NCI-H1417 treated with DMSO at 0.1 percent for 48 hours (cell line): ENCODE data around the gene SPTBN1.
"Not testable (repeated sequence)": the region's sequence is repeated elsewhere in the genome, so short reads cannot be mapped to it uniquely, and the experiment has no call there.

ENCODE experiments used
- DNase-seq: peaks from one replicate; lab custom pipeline; 2025; lab: John Stamatoyannopoulos, UW

The SPTBN1 gene

DNA sequence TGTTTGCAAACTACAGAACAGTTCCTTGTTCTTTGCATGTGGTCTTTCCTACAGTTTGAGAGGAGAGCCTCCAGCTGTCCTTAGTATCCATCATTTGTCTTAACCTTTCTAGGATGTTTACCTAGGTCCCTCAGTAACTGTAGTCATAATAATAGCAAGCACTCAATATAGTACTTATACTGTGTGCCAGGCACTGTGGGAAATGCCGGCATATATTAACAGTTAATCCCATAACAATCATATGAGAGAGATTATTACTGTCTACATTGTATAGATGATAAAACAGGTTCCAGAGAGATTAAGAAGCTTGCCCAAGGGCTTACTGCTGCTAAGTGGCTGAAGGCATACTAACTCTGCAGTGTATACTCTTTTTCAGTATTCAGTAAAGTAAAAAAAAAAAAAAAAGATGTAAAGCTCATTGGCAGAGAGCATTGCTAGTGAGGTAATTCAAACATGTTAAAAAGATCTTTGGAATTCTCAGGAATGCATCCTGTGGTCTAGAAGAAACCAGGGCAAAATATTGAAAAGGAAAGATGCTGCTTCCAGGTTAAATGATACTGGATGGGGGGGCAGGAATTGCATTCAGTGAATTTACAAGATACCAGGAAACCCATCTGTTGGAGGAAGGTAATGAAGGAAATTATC, 72.3 kb downstream of the SPTBN1 start:
- no peak for DNase-seq

GRCh38 chr2:54529518-54529917, 73.4 kb downstream of the SPTBN1 start:
- not testable (repeated sequence) for DNase-seq

DNA sequence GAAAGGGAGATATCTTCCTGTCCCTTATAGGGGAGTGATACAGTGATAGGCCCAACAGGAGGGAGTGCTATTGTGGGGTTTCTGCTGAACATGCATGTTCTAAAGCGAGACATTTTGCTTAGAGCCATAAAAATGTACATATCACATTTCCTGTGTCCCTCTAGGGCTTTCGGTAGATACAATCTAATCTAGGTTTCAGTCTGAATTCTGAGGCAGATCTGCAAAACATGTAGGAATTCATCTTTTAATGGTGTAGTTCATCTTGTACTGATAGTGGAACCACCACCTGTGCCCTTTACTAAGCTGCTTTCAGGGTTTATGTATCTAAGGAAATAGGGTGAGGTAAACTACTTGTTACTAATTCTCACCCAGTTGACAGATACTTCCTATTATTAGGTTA, 73.8 kb downstream of the SPTBN1 start:
- no peak for DNase-seq

DNA sequence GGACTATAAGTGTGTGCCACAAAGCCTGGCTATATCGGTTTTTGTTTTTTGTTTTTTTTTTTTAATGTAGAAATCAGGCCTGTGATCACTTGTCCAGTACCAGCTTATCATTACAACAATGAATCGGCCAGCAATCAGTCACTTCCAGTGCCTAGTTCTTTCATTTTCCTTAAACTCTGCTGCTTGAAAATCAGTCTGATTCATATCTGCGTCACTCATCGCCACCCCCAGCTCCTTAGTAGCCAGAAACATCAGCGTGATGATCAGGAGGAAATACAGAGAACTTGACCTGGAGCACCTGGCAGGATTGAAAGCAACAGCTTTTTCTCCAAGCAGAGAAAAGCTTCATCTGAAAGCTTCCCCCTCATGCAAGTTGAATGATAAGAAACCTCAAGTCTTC, 75.4 kb downstream of the SPTBN1 start:
- DNase-seq = no peak

DNA sequence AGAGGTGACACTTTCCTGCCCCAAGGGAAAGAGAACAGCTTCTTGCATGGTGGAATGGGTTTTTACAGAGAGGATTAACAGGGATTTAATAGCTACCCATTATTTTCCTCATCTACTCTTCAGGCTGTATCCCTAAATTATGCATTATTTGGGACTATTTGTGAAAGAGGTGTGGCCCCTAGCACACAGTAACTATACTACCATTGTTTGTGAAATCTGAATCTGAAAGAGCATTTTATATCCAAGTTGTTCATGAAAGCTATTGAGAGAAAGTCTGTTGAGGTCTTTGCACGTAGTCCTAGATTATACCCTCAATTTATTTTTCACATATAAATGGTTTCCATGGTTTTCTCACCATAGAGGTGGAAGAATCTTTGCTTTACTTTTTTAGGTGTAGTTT, 78.1 kb downstream of the SPTBN1 start:
- no peak for DNase-seq

DNA sequence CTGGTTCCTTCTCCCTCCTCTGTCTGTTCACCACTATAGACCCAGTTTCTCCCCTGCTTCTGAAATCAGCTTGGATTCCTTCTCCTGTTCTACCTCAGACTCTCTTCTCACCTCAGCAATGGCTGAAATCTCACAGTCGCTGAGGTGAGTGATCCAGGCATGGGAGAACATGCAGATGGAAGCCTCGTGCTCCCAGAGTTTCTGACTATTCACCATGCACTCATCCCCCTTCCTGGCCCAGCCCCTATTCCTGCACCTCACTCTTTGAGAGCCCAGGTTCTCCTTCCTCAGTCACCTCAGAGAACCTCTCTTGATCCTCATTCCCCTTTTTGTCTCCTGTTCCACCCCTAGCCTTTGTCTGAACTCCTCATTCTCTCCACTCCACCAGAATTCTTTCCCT, 78.5 kb downstream of the SPTBN1 start:
- no peak for DNase-seq

GRCh38 chr2:54535599-54536195, 79.6 kb downstream of the SPTBN1 start:
- no peak for DNase-seq

DNA sequence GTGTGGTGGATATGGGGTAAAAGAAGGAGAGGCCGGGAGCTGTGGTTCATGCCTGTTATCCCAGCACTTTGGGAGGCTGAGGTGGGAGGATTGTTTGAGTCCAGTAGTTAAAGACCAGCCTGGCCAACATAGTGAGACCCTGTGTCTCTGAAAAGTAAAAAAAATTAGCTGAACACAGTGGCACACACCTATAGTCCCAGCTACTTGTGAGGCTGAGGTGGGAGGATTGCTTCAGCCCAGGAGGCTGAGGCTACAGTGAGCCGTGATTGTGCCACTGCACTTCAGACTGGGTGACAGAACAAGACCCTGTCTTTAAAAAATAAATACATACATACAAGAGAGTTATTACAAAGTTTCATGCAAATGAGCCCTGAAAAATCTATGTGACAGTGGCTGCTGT, 80.6 kb downstream of the SPTBN1 start:
- no peak for DNase-seq

- DNase-seq = no peak
These were observed 82.4 kb downstream of the SPTBN1 start for GRCh38 chr2:54538537-54538936.

- no peak for DNase-seq
These were observed 83.6 kb downstream of the SPTBN1 start for GRCh38 chr2:54539683-54540082.

DNA sequence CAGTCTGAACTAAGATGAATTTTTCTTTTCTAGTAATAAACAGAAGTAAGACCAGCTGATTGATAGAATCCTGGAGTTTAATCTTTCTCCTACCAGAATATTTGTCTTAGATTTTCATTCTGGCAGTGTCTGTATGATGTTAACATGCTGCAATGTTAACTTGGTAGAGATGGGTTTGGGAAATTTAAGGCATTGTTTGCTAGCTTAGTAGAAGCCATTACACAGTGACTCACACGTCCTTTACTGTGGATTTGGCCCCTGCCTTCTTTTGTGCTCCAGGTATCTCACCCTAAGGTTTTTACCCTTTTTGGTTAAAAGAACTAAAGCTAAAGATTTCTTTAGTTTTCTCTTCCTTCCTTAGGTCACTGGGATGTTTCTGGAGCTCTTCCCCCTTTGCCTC, 84.1 kb downstream of the SPTBN1 start:
- no peak for DNase-seq

DNA sequence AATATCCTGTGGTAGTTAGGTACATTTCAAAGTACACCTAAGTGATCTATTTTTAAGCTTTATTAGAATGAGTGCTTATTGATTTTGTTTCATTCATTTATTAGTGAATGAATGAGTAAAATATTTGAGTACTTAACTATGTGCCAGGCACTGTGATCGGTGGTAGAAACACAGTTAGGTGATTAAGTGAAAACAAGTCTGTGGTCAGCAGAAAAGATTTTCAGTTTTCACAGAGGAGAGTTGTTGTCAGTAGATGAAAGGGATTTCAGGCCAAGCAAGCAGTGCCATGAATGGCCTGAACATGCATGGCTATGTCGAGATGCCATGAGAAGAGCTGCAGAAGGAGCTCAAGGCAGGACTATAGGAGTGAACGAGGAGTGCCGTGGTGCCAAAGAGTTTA, 85.9 kb downstream of the SPTBN1 start:
- no peak for DNase-seq

DNA sequence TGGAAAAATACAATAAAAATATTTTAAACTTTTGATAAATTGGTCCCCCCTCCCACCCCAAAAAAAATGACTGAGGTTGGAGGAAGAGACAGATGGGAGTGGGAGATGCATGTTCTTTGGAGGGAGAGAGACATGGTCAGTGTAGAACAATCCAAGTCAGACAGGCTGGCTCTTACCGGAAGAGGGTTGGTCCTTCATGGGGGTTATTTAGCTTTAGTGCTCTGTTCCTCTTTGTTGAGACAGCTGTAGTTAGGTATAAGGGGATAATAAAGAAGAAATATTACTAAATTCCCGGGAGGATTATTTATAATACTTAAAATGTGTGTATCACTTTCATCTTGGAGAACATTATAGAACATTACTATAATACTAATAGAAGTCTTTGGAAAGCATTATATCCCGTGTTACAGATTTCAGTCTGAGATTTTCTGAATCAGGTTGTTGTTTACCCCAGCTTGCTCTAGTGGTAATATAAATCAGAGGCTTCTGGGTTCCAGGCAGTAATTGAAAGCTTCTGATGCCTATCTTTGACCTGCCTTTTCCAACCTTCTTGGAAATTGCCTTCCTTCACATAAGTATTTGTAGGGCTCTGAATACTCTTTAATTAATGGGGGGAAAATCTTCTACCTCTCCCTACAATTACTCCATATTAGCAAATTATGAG, 87.7 kb downstream of the SPTBN1 start:
- no peak for DNase-seq

- no peak for DNase-seq
These were observed 89.7 kb downstream of the SPTBN1 start for GRCh38 chr2:54545702-54546450.

DNA sequence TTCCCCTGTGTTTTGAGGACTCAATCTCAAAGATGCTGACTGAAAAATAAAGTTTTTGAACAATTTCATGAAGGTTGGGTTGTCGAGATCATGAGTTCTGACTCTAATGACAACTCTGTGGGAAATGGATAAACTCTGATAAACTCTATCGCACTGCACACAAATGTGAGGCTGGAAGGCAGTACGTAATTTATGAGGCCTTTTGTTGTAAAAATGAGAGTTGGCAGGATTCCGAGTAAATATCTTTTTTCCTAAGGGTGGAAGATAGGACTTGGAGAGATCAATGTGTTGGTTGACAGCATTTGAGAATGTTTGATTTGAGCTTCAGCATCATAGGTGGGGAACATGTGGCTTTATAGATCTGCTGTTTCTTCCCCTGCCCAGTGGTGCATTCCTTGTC, 90.4 kb downstream of the SPTBN1 start:
- no peak for DNase-seq

DNA sequence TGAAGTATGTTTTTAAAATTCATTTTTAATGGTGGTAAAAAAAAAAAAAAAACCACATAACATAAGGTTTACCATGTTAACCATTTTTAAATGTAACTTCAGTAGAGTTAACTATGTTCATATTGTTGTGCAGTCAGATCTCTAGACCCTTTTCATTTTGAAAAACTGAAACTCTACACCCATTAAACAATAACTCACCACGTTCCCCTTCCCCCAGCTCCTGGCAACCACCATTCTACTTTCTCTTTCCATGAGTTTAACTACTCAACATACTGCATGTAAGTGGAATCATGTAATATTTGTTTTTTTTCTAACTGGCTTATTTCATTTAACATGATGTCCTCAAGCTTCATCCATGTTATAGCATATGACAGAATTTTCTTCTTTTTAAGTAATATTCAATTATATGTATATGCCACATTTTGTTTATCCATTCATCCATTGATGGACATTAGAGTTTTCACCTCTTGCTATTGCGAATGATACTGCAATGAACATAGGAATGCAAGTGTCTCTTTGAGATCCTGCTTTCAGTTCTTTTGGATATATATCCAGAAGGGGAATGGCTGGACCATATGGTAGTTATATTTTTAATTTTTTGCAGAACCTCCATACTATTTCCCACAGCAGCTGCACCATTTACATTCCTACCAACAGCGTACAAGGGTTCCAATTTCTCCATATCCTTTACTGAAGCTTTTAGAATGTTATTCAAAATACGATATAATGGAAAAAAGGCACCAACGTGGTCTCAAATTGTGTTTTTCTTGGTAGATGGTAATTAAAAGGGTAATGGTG, 91.0 kb downstream of the SPTBN1 start:
- no peak for DNase-seq

DNA sequence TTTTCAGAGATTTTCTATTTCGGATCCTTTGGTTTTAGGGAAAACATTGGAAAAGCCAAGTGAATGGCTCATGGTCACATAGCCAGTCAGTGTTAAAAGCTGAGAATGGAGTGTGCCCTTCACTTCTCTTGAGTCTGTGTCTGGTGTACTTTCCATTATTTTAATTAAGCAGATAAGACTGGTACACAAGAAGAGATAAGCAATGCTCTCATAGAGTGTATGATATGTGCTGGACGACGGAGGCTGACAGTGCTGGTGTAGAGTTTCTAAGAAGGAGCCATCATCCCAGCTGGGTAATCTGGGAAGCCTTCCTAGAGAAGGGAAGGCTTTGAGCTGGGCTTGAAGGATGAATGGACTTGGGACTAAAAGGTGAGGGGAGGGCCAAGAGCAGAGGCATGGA, 93.3 kb downstream of the SPTBN1 start:
- no peak for DNase-seq

DNA sequence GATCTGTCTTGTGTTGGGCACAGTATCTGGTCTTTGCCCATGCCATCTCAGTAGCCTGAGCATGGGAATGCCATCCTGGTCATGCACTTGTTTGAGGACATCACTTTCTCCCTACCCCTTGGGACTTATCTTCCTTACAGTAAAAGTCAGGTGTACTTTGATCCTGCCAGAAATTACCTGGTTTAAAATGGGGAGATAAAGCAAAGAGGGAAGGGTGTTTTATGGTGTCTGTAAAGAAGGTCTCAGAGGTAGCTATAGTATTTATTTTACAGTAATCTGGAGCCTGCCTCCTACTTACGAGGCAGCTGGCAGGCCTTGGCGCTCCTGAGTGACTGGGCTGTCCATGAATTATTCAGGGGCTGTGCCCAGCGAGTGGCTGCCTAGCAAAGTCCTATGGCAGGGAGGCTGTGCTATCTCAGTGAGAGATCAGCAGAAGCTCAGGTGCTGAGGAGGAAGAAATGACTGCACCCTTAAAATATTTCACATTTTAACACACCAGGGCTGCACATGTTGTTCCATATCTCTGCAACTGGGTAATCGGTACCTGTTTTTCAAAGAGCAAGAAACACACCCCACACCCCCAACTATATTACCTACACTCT, 93.9 kb downstream of the SPTBN1 start:
- no peak for DNase-seq

- no peak for DNase-seq
These were observed 94.4 kb downstream of the SPTBN1 start for GRCh38 chr2:54550547-54550946.

- no peak for DNase-seq
These were observed 95.1 kb downstream of the SPTBN1 start for GRCh38 chr2:54551123-54551756.

DNA sequence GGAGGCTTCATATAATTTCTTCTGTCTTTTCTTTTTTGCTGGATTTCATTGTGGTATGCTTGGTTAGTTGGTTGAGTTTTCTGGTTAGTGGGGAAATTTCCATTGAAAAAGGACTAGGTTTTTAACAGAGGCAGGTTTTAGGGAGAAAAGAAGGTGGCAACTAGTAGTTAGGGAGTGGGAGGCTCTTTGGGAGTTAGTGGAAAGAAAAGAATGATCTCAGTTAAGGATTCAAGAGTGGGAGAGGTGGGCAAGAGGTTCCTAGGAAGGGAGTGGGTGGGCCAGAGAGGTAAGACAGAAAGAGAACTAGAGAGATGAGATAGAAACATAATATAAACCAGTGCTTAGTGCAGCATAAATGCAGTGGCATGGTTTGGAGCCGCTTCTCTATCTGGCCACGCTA, 96.9 kb downstream of the SPTBN1 start:
- no peak for DNase-seq
